Raji (cell line): ENCODE measurements around the gene LRRC58.

Source experiments
- POLR2A ChIP-seq: IDR thresholded peaks from 2 replicates; pipeline ENCODE4 v1.6.1; 2011; ENCODE audit warnings: low read depth, low read length, control low read depth; ENCODE audit not compliant: insufficient read depth

The LRRC58 gene

DNA sequence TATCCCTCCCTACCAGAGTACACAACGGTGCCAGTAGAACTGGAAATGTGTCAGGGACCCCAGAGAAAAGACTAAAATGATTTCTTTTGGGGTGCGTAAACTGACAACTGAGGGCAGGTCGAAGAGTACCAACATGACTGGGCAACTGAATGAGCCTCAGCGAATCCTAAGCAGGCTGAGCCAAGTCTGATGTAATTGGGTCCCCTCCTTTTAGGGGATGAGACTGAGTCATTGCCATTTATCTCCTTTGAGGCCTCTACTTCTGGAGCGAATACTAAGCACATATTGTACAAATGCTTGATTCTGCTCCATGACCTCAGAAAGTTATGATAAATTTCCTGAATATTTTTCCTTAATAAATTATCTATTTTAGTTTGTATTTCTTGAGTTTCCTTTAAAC lies 46.8 kb downstream of the LRRC58 start:
- no peak for TF ChIP-seq POLR2A

DNA sequence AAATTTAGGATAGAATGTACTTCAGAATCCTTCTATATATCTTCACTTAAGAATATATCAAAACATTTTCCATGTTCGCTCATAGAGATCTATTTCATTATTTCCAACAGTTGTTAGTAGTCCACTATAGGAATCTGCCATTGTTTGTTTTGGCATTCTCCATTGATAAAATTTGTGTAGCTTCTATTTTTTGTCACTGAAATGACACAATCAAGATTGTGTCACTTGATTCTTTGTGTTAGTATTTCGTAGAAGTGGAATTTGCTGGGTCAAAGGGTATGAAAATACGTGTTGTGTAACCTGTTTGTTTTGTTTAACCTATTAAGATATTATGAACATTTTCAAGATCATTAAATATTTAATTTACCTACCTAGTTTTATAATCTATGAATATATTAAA lies 48.2 kb downstream of the LRRC58 start:
- no peak for TF ChIP-seq POLR2A

DNA sequence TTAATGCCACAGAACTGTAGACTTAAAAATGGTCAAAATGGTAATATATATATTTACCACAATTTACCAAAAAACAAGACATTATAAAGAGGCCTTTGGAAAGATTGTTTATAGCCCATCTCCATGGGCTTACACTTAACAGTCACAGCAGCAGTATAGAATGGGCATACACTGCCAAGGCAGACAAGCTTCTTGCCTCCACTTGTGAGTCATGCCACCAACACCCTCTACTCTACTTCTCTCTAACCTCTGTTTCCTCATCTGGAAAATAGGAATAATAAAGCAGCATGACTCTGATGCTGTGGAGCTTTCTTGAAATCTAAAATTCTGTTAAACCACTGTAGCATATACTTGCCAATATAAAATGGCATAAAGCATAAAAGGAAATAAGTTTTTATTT lies 49.8 kb downstream of the LRRC58 start:
- no peak for TF ChIP-seq POLR2A

DNA sequence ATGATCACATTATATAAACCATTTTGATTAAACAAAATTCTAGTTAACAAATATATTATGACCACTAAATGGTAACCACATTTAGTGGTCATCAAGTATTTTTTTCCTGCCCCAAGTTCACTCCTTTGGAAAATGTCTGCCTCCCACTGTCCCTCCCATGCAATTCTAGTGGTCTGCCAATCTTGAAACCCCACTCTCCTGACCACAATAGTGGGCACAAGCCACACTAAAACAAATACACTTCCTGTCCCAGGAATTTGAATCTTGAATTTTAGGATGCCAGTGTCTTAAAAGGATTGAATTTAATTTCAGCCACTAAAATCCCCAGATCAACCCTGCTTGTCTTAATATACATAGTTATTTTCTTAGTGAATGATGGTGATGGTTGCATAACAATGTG lies 50.2 kb downstream of the LRRC58 start:
- no peak for TF ChIP-seq POLR2A

DNA sequence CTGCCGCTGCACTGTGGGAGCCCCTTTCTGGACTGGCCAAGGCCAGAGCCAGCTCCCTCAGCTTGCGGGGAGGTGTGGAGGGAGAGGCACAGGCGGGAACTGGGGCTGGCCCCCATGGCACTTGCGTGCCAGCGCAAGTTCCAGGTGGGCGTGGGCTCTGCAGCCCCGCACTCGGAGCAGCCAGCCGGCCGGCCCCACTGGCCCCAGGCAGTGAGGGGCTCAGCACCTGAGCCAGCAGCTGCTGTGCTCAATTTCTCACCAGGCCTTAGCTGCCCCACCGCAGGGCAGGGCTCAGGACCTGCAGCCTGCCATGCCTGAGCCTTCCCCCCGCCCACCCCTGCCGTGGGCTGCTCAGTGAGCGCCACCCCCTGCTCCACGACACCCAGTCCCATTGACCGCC lies 59.5 kb downstream of the LRRC58 start:
- no peak for TF ChIP-seq POLR2A

DNA sequence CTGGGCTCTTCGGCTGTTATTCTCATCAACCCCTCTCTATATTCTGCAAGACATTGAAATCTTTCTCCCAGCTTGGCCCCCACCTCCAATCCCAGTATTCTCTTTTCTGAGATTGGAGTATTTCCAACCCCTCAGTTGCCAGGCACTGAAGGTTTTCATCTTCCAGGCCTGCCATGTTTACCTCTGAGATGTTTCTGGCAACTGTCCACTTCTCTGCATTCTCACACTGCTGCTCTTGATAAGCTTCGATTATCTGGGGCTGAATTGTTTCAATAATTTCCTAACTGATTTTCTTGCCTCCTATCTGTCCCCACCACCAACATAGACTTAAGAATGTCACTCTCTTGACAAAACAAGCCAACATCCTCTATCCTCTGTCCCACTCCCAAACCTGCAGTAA lies 62.7 kb downstream of the LRRC58 start:
- no peak for TF ChIP-seq POLR2A

DNA sequence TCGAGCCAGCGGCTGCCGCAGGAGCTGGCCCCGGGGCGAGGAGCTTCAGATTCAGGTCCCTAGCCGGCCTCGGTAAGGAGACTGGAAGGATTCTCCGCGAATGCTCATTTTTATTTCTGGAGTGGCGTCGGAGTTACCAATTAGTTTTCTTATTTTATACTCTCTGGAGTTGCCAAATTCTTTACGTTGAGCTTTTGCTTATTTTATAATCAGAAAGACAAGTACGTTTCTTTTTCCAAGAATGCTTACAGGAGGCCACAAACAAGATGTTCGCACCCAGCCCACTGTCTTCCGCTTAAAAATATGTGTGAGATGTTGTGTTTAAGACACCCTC lies 63.7 kb downstream of the LRRC58 start:
- no peak for TF ChIP-seq POLR2A

DNA sequence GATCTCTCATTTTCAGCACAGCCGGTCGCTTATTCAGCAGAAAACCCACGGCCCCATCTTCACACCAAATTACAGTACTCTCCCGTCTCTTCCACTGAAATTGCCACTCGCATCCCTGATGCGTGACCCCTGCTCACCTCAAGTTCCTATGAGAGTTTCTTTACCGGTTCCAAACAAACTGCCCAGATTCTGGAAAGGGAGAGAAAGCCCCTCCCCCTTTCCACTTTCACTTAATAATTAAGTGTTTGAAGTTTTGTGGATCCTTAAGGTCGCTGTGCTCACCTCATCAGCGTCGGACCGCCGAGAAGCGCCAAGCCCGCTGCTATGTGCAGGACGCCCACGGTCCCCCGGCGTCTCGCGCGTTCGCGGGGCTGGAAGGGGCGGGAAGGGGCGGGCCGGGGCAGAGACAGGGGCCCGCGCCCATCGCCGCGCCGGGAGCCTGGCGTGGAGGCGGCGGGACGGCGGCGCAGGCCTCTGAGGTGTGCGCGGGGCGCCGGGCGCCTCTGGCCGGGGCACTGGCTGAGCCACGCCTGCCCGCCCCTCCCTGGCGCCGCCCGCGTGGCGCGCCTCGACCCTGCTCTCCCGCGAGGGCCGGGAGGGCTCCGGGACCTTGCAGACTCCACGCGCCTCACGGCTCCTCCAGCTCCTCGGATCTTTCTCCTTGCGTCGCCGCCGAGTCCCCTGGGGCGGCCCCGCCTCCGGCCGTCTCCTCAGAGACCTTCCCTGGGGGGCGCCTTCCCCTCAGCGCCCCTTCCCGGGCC lies 64.2 kb downstream of the LRRC58 start, which contains the start of gene GPR156:
Gene GPR156 (minus strand): TSS at position 476 of the 761 bp plus-strand sequence. CDS start 41,124 bp downstream, outside the sequence.
- no peak for TF ChIP-seq POLR2A

DNA sequence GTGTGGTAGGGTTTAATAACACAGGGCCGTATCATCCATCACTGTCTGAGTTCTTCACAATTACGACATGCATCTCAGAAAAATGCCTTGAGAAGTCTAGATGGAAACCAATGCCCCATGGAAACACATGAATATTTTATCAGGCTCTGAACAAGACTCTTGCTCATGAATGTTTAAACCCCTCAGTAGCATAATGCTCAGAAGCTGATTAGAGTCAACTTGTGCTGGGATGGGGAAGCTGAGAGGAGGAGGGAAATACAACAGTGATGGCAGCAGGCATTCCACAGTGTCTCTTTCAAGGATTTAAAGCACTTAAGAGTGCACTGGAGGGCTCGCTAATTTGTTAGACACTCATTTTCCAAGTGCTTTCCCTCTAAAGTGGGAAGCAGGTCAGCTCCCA lies 67.9 kb downstream of the LRRC58 start:
- TF ChIP-seq POLR2A = no peak

DNA sequence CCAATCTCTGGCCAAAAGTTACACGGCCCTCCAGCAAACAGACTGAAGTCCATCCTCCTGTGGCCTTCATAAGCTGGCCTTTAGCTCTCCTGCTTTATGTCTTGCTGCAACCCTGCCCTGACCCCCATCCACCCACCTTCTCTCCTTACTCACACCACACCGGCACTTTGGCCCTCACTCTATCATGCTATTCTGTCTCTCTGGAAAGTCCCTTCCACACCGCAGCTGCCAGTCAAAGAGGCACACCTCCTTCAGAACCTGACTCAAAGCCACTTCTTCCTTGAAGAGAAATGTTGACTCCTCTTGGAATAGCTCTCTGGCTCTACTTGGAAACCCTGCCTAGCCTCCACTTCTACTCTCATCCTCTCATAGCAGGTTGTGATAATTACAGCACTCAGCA lies 68.6 kb downstream of the LRRC58 start:
- TF ChIP-seq POLR2A = no peak

DNA sequence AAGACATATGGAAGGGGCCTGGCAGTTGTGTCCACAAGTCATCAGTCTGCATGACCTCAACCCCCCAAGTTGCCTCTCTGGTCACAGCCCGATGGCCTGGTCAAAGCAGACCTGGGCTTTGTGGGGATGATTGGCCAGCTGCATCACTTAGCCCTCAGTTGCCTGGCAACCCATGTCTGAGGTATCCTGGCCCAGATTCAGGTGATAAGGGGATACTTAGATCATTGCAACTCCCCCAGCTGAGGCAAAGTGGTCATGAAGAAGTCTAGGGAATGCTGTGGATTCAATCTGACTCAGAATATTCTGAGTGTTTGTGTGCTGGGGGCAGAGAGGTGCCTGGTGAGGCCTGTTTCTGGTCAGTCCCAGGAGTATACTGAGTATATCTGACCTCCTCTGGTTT lies 69.1 kb downstream of the LRRC58 start:
- TF ChIP-seq POLR2A = no peak

DNA sequence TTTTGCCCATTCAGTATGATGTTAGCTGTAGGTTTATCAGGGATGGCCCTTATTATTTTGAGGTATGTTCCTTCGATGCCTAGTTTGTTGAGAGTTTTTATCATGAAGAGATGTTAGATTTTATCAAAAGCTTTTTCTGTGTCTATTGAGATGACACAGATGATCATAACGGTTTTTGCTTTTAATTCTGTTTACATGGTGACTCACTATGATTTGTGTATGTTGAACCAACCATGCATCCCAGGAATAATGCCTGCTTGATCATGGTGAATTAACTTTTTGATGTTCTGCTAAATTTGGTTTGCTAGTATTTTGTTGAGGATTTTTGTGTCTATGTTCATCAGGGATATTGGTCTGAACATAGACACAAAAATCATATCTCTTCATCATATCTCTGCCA lies 72.4 kb downstream of the LRRC58 start:
- no peak for TF ChIP-seq POLR2A

DNA sequence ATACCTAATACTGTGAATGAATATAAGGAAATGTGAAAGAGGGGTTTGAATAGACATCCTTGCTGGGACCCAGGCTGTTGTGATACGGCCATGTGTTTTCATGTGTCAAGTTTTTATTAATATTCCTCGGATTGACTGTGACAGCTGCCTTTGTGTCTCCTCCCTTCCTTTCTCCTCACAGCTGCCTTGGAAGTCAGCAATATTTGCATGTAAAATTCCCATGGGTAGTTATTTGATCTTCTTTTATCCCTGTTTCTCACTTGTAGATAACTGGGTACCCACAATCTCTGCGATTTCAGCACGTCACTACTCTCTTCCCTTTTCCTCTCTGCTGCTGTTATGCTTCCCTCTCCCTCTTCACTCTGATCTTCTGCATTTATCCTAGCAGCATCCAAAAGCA lies 73.5 kb downstream of the LRRC58 start:
- no peak for TF ChIP-seq POLR2A

DNA sequence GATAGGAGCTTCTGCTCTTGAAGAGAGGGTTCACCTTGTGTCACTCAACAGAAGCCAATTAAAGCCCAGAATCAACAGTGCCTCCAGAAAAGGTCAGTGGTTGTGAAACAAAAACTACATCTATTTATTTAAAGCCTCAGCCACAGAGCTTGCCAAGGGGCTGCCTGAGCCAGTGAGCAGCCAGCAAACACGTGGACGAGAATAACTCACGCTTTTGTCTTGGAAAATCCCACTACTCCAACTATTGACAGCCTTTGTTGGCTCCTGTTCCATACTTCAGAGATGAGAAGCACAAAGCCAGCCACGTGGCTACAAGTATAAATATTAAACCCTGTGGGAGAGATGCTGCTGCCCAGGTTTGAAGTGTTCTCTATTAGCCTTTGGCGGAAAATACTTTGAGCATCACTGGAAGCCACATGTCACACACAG lies 74.4 kb downstream of the LRRC58 start:
- no peak for TF ChIP-seq POLR2A
